ENCODE measurements around the gene PRPH2.

DNA sequence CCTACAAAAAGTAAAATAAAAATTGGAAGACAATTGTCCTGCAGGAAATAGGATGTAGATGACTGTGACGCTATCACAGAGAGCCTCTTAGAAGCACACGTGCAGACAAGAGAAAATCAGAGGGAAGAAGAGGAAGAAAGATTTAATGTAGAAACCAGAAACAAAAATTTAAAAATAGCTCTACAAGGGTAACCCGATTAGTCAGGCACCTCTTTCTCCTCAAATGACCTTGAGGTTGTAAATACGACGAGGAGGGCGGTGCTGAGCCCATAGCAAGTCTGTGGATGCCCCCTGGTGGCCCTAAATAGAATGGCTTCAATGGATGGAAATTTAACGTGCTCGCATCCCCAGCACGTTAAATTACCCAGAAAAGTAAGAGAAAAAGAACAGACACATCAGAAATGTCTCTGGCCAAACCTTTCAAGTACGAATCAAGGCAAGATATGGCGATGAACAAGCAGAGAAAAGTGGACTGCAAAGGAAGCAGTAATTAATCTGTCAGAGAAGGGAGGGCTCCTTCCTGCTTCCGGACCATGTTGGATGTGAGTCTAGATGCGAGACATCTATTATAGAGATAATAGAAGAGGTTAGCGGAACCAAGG, 4.2 kb upstream of the PRPH2 start:
- TF ChIP-seq EZH2phosphoT487 (IDR thresholded peaks at IDR 0.05; ENCODE audit: borderline replicate concordance, low read depth) = no peak
- TF ChIP-seq, protein P1, sequence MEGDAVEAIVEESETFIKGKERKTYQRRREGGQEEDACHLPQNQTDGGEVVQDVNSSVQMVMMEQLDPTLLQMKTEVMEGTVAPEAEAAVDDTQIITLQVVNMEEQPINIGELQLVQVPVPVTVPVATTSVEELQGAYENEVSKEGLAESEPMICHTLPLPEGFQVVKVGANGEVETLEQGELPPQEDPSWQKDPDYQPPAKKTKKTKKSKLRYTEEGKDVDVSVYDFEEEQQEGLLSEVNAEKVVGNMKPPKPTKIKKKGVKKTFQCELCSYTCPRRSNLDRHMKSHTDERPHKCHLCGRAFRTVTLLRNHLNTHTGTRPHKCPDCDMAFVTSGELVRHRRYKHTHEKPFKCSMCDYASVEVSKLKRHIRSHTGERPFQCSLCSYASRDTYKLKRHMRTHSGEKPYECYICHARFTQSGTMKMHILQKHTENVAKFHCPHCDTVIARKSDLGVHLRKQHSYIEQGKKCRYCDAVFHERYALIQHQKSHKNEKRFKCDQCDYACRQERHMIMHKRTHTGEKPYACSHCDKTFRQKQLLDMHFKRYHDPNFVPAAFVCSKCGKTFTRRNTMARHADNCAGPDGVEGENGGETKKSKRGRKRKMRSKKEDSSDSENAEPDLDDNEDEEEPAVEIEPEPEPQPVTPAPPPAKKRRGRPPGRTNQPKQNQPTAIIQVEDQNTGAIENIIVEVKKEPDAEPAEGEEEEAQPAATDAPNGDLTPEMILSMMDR (IDR thresholded peaks at IDR 0.05) = peak; percentile 92
- TF ChIP-seq, protein P2, sequence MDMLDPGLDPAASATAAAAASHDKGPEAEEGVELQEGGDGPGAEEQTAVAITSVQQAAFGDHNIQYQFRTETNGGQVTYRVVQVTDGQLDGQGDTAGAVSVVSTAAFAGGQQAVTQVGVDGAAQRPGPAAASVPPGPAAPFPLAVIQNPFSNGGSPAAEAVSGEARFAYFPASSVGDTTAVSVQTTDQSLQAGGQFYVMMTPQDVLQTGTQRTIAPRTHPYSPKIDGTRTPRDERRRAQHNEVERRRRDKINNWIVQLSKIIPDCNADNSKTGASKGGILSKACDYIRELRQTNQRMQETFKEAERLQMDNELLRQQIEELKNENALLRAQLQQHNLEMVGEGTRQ (IDR thresholded peaks at IDR 0.05; ENCODE audit: borderline replicate concordance, low read depth, low read length) = no peak
- no peak for TF ChIP-seq RCOR1 (IDR thresholded peaks at IDR 0.05; ENCODE audit: low read length)
- TF ChIP-seq, protein P3, sequence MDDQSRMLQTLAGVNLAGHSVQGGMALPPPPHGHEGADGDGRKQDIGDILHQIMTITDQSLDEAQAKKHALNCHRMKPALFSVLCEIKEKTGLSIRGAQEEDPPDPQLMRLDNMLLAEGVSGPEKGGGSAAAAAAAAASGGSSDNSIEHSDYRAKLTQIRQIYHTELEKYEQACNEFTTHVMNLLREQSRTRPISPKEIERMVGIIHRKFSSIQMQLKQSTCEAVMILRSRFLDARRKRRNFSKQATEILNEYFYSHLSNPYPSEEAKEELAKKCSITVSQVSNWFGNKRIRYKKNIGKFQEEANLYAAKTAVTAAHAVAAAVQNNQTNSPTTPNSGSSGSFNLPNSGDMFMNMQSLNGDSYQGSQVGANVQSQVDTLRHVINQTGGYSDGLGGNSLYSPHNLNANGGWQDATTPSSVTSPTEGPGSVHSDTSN (IDR thresholded peaks at IDR 0.05) = no peak

Measured in SK-N-SH (cell line).